Epithelial cell of prostate (primary cell): ENCODE data around the gene CIAO3.

ENCODE experiments used
- DNase-seq: peaks from one replicate; pipeline ENCODE4 v3.0.0-alpha.2; 2011; ENCODE audit warnings: low read depth, low spot score
- H3K27ac ChIP-seq: fragments of 450-650 bp; 2 replicates; pipeline ENCODE4 v1.5.1; 2017; ENCODE audit warnings: mild to moderate bottlenecking

CIAO3 gene

DNA sequence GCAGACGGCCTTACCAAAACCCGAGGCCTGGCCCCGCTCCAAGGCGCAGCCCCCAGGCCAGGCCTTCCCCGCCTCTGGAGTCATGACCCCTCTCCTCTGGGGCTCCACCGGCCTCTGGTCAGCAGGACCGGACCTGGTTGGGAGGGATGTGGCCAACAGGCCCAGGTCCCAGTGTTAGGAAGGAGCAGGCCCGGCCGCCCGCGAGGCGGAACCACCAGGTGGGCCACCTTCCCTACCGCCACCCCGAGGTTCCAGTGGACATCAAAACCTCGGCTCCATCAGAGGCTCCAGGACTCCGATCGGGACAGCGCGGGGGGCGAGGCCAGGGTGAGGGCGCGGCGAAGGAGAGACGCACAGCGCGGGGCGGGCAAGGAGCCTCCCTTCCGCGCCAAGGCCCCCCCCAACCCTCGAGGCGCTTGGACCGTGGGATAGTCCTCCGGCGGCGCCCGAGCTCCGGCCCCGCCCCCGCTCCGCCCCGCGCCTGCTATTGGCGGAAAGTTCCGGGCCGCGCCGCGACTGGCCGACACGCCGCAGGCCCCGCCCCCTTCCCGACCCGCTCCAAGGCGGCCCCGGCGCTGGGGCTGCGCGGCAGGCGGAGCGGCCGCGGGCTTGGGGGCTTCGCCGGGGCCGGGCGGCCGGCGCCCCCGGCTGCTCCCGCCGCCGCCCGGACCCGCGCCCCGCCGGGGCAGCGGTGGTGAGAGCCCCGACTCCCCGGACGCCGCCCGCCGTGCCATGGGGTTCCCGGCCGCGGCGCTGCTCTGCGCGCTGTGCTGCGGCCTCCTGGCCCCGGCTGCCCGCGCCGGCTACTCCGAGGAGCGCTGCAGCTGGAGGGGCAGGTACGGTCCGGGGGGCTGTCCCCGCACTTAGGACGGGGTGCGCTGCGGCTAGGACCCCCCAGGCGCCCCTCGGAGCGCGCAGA is 26.0 kb downstream of the CIAO3 start, which contains the start of gene METRN:
Gene METRN, plus strand, starts transcription at position 561 of the 919 bp plus-strand sequence. Its CDS starts 172 bp downstream, at position 733.
- peak within 1 kb of the TSS; percentile 60 for H3K27ac ChIP-seq
- no peak for DNase-seq

DNA sequence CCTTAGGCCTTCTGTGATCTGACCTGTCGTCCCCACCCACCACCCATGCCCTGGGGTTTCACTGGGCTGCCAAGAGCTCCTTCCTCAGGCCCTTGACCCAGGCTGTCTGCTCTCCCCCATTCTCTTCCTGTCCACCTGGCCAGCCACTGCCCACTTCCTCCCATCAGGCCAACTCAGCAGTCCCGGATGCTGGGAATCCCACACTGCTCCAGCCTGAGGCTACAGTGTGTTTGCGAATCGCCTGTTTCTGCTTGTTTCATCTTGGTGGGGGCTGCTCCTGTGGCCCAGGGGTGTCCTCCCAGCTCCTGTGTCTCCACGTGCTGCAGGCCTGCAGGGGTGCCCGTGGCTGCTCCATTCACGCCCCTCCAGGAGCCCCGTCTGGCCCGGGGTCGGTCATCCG is 26.7 kb downstream of the CIAO3 start:
- no peak for DNase-seq
- H3K27ac ChIP-seq: peak overlapping the region; percentile 60

DNA sequence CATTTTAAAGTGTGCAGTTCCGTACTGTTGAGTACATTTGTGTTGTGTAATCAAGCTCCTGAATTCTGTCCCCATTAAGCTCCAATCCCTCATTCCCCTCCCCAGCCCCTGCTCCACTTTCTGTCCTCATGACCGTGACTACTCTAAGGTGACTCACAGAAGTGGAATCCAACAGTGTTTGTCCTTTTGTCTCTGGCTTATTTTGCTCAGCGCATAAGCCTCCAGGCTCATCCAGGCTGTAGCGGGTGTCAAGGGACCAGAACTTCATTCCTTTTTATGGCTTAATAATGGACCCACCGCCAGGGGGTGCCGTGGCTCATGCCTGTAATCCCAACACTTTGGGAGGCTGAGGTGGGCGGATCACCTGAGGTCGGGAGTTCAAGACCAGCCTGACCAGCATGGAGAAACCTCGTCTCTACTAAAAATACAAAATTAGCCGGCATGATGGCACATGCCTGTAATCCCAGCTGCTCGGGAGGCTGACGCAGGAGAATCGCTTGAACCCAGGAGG is 28.0 kb downstream of the CIAO3 start:
- H3K27ac ChIP-seq: peak overlapping the region; percentile 60
- peak; percentile 83 for DNase-seq

DNA sequence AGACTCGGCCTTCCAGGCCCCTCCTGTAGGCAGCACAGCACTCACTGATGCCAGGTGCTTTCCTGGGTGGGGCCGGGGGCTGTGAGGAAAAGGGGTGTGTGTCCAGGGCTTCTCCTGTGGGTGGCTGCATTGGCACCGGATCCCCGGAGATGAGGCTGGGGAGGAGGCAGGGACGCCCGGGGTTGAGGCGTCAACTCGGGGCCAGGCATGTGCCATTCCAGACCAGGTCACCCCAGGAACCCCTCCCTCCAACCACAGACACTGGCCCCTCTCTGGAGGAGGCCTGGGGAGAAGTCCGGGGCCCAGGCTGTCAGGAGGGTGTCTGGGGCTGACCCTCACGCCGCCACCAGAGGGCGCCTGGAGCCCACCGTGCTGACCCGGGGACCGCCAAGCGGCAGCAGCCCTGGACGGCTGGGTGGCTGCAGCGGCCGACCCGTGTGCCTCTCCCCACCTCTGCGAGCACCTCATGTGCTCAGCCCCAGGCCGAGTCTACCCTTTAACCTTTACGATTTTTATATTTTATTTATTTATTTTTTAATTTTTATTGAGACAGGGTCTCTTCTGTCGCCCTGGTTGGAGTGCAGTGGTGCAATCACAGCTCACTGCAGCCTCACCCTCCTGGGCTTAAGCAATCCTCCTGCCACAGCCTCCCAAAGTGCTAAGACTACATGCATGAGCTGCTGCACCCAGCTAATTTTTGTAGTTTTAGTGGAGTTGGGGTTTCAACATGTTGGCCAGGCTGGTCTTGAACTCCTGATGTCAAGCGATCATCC is 29.1 kb downstream of the CIAO3 start:
- no peak for DNase-seq
- peak overlapping the region; percentile 60 for H3K27ac ChIP-seq

DNA sequence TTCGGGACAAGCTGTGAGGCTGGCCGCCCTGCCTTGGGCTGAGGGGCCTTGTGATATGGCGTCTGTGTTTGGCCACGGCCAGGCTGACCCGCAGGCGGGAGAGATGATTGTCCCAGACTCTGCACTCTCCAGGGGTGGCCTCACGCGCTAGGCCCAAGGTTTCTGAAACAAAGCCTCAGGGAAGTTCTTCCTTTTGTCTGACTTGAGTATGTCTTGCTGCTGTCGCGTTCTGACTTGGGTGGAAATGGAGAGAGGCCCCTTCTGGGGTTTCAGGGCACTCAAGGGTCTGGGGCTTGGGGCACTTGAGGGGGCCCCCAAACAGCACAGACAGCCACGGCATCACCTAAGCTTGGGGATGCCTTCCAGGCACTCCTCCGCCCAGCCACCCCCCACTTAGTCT is 29.7 kb downstream of the CIAO3 start:
- H3K27ac ChIP-seq: no peak overlapping the region
- DNase-seq: no peak

DNA sequence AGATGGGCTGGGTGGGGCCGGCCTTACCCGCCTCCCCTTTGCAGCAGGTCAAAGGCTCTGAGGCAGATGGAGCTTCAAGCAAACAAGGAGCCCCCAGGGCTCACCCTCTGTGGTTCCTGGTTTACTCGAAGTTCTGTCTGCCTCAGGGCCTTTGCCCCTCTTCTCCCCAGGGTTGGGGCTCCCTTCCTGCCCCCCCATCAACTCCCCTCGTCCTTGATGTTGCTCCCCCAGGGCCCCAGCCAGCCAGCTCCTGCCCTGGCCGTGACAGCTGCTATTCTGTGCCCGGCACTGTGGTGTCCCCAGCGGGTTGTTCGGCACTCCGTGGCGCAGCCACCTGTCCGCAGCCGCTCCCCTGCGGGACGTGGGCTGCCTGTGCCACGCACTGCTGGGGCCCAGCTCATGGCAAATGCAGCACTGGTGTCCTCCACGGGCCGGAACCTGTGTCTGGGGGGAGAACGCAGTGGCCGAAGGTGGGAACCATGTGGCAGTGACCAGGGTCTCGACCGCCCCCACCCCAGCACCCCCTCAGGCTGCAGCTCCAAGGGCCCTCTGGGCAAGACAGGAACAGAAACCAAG is 30.2 kb downstream of the CIAO3 start:
- no peak for DNase-seq
- no peak overlapping the region for H3K27ac ChIP-seq

DNA sequence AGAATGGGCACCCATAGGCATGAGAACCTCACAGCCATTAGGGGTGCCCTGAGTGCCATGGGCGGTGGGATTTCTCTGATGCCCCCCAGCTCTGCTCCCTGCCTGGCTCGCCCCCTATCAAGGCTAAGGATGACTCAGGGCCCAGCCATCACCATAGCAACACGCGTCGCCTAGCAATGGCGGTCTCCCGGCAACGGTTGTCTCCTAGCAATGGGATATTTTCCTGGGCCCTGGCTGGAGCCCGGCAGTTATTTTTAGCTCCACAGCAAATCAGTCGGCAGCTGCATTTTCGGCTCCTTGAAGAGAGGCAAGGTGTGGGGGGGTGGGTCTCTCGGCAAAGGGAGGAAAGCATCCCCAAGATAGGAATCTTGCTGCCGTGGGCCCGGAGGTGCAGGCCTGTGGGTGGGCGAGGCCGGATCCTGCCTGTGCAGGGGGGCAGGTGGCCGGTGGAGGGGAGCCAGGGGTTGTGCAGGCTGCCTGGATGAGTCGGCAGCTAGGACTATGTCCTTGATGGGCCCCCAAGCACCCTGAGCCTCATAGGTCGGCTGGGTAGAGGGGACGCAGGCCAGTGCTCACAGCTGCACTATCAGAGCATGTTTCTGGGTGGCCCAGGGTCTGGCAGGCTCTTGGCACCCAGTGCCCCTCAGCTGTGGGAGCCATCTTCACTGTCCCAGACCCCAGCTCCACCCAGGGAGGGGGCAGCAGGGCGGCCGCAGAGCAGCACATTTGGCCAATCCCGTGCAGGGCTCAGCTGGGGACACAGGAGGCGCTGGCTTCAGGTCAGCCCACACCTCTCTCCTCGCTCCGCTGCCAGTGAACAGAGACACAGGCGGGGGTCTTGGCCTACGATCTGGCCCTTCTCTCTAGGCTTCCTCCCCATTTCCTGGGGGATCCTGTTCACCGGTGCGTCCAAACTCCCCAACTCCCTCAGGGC is 31.0 kb downstream of the CIAO3 start:
- H3K27ac ChIP-seq: no peak overlapping the region
- no peak for DNase-seq

DNA sequence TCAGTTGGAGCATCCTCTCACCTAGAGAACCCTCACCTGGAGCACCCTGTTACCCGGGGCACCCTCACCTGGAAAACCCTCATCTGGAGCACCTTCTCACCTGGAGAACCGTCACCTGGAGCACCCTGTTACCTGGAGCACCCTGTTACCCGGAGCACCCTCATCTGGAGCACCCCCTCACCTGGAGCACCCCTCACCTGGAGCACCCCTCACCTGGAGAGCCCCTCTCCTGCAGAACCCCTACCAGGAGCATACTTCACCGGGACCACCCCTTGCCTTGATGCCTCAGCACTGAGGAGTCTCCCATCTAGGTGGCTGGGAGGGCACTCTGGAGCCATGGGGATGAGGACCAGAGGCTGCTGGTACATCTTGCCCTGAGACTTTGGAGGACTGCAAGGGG is 31.8 kb downstream of the CIAO3 start:
- DNase-seq: no peak
- H3K27ac ChIP-seq: no peak overlapping the region

DNA sequence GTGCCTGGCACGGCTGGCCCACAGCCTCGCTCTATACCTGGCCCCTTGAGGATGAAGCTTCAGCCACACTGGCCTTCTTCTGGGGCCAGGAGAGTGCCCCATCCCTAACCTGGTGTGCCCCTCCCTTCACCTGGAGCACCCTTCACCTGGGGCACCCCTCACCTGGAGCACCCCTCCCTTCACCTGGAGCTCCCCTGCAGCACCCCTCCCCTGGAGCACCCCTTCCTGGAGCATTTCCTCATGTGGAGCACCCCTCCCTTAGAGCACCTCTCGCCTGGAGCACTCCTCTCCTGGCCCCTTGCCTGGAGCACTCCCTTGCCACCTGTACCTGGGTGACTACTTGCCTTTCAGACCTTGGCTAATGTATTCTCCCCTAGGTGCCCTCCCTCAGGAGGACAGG is 32.8 kb downstream of the CIAO3 start:
- no peak overlapping the region for H3K27ac ChIP-seq
- DNase-seq: no peak

DNA sequence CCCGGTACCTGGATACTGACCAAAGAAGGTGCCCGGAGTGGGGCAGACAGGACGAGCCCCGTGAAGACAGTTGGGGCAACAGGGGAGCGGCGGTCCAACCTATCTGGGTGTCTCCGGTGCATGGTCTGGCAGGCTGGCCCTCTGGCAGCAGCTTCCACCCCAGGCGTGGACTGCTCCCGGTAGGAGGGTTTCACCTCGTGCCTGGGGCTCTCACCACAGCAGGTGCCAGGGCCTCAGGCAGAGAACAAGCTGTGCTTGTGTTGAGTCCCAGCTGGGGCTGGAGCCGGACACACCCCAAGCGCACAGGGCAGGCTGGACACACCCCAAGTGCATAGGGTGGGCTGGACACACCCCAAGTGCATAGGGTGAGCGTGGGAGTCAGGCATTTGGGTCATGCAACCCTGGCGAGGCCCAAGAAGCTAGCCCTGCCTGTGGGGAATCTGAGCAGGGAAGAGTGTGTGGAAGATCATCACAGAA is 33.7 kb downstream of the CIAO3 start:
- H3K27ac ChIP-seq: no peak overlapping the region
- no peak for DNase-seq

DNA sequence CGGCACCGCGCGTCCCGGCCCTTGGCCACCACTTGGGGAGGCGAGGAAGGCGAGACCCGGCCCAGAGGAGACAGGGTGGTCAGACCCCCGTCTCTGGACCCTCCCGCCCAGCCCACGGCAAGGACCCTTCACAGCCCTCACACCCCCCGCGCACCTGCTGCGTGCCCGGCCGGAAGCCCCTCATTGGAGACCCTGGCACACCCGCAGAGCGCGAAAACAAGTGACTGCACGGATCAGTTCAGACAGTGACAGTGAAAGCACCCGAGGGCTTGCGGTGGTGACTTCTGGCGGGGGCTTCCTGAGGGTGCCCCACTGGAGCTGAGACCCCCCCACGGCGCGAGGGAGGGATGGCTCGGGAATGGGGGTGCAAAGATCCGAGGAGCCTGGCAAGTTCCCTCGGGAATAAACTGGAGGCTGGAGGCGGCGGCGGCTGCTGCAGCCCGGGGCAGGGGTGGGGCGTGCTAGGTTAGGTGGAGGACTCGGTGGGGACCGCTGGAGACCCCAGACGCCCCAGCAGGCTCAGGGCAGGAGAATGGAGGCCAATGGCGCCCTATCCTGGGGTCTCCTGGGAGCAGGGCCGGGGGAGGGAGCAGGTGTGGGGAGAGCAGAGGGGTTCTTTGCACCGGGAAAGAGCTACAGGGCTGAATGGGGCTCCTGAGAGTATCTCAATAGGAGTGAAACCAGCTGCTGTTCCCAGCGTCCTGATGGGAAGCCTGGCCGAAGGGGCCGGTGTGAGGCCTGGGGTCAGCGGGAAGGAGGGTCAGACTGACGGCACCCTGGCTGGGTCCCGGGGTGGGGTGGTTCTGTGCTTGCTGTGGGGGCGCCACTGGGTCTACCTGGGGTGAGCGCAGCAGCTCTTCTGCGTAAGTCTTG is 34.4 kb downstream of the CIAO3 start:
- DNase-seq: no peak

DNA sequence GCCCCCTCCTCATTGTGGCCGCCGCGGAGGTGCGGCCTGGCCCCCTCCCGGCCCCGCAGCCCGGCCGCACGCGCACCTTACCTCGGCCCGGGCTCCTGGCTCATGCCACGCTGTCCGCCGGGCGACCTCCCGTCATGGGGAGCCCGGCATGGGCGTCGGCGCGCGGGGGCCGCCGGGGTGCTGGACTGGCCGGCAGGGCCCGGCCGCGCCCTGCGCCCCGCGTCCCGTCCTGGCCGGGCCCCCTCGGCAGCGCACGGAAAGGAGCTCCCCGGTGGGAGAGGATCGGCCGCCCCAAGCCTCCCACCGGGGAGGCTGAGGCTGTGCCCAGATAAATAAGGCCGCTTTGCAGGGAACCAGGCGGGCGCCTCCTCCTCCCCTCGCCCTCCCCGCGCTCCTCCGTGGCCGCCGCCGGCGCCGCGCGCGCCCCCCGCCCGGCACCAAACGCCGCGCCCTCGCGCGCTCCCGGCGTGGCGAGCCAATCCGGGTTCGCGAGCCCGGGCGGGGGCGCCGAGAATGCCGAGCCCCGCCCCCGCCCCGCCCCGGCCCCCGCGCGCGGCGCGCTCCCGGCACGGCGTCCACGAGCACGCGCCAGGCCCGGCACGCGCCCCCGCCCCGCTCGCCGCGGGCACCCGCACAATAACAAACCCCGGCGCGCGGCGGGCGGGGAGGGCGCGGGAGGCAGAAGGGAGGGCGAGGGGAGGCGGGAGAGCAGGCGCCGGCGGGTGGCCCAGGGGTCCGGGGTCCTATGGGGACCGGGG is 35.2 kb downstream of the CIAO3 start, which contains the start of gene FBXL16:
Gene FBXL16, minus strand, starts transcription at position 371 of the 758 bp plus-strand sequence. CDS start 8,396 bp downstream, outside the sequence.
- no peak for DNase-seq
- H3K27ac ChIP-seq: no peak within 1 kb of the TSS

More for the DNA sequence above, 34.4 kb downstream of the CIAO3 start:
- no peak overlapping the region for H3K27ac ChIP-seq

DNA sequence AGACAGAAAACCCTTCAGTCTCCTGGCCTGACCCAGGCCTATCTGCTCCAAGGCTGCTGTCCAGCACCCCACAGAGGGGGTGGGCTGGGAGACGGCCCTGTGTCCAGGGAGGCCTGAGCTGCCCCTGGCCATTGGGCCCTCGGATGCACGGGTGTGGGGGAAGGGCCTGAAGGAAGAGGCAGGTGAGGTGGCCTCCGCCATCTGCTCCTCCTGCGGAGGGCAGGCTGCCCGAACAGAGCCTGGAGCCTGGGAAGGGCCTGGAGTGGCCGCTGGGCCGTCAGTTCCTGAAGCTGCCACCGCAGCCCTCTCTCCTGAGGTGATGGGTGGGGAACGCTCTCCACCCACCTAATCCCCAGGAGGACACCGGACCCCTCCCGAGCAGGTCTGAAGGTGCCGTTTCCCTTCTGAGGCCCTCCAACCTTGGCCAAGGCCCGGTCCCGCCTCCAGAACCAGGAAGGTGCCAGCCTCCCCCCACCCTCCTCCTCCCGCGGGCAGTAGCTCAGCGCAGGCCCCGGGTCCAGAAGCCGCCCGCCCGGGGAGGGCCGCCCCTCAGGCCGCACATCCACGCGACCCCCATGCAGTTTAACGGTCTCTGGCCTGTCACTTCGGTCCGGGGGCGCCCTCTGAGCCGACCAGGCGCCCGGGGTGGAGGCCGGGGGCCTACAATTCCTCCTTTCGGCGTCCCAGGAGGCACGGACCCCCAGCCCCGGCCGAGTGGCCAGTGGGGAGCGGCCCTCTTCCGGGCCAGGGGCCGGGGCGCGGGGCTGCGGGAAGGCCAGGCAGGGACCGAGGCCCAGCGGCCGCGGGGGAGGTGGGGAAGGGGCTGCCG is 36.0 kb downstream of the CIAO3 start:
- no peak overlapping the region for H3K27ac ChIP-seq
- DNase-seq: no peak

DNA sequence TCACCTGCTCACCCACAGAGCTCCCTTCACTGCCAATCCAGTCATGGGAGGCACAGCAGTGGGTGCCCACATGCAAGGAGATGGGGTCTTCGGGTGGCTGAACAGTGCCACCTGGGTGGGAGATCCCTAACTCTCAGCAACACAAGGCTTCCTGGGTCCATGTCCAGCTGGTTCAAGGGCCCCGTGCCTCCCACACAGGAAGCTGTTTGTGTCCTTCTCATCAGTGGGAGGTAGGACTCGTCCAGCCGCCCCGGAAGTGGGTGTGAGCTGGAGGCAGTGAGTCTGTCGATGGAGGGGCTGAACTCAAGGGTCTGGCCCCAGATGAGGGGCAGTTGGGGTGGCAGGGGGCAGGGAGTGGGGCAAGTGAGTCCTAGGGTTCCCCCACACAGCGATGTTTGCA is 36.8 kb downstream of the CIAO3 start:
- no peak overlapping the region for H3K27ac ChIP-seq
- DNase-seq: no peak

DNA sequence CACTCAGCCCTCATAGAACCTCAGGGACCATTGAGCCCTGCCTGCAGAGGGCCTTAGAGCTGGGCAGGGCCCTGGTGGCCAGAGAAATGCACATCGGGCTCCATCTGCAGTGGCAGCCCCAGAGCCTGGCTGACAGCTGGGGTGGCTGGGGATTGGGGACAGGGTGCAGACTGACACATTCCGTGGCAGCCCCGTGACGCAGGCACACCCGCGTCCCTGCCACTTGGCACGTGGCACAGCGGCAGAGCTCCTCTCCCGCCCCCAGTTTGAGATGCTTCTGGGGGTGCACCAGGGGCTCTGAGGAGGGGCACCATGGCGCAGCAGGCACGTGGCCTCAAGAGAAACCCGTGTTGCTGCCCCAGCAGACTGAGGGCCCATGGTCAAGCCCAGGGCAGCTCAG is 37.4 kb downstream of the CIAO3 start:
- no peak for DNase-seq
- no peak overlapping the region for H3K27ac ChIP-seq

DNA sequence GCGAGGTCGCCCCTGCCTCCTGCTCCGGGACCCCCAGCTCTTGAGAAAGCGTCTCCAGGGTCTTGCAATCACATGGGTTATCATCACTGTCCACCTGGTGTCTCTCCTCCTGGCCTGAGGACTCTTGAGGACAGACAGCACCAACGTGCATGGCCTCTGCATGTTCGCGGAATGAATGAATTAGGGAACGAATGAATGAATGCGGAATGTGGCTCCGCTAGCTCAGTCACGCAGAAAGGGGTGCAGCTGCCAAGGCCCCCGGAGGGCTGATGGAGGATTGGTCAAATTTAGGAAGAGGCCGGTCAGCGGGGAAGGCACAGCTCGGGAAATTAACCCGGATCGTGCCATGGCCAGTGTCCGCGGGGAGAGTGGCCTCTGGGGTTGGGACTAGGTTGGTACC is 38.5 kb downstream of the CIAO3 start:
- H3K27ac ChIP-seq: no peak overlapping the region
- no peak for DNase-seq
